Psoas muscle (tissue), 8 donors: ENCODE data around the gene APOBEC3B. TPM values are rescaled to one million over a fixed set of nuclear protein-coding genes. Genes with fewer than 3 reads are reported as not detected.

Experiments used
- ATAC-seq, 4 donors: fragments of 200-7000 bp; cut with Tn5 transposase; one replicate each; pipeline ENCODE4 v1.9.1; 2020; ENCODE audit warnings: moderate library complexity in 3 of 4, mild to moderate bottlenecking in 2 of 4
- DNase-seq, 2 donors: peaks; one replicate each; pipeline ENCODE4 v3.0.0-alpha.2; 2020
- H3K27ac ChIP-seq: fragments of 200-600 bp; one replicate; pipeline ENCODE4 v1.8.0; 2022
- H3K27me3 ChIP-seq, 3 donors: fragments of 200-600 bp in 1 of 3; one replicate each; pipeline versions ENCODE4 v1.6.1 to v1.8.0; 2013 to 2022; ENCODE audit warnings: low read length in 2 of 3, mild to moderate bottlenecking in 2 of 3, moderate library complexity in 1 of 3; ENCODE audit not compliant: insufficient read depth in 3 of 3
- H3K36me3 ChIP-seq, 2 donors: fragments of 200-600 bp in 1 of 2; one replicate each; pipeline versions ENCODE4 v1.6.1 to v1.8.0; 2013 to 2022; ENCODE audit warnings: low read depth in 1 of 2, mild to moderate bottlenecking in 1 of 2, moderate library complexity in 1 of 2; ENCODE audit not compliant: insufficient read depth in 1 of 2
- H3K4me1 ChIP-seq: fragments of 200-600 bp; one replicate; pipeline ENCODE4 v1.8.0; 2022
- H3K4me3 ChIP-seq: fragments of 200-600 bp; one replicate; pipeline ENCODE4 v1.8.0; 2022; ENCODE audit warnings: mild to moderate bottlenecking
- H3K9me3 ChIP-seq: fragments of 200-600 bp; one replicate; pipeline ENCODE4 v1.8.0; 2022
- WGBS, 3 donors: extraction: QIAGEN DNeasy Blood & Tissue Kit; methylation state at CpG; one replicate each; pipeline versions ENCODE4 v1.1.6 to v1.1.7; 2013; 5-methylcytosine and 5-hydroxymethylcytosine counted together
- intact Hi-C, 2 donors: fragments of 100-400 bp; cut with DNase I; formaldehyde crosslinking; loops; one replicate each; pipeline versions ENCODE4 v1.11.0 to v1.14.2; 2022
- polyA plus RNA-seq, 3 donors: library from polyadenylated mRNA; stranded (reverse); fragments of 200-250 nt; gene quantifications; one replicate each; pipeline ENCODE4 v1.2.3, GENCODE V29; 2013
- total RNA-seq, 4 donors: library from RNA; stranded (reverse); fragmentation: NEBNext Ultra II Directional in 2 of 4; extraction: Animal tissue kit (Norgen Biotek cat#: 25700) in 2 of 4; gene quantifications; one replicate each; pipeline versions ENCODE4 v1.2.1 to v1.2.4, GENCODE V29; 2021 to 2023
- TF ChIP-seq, protein P1 (sequence below): fragments of 200-600 bp; IDR thresholded peaks from one replicate; pipeline ENCODE4 v1.8.0; 2022; ENCODE audit warnings: antibody characterized with exemption
- donor health status: healthy with polysubstance abuse.
- donor health status: DM: no; HTN: no; CAD: no; lungs with moderate emphysema.
- donor health status: Bipolar disorder and iron deficiency.
- donor health status: healthy.
- donor health status: DM: yes; HTN: yes; CAD: no.
- donor health status: DM: no; HTN: no; CAD: no.
- donor health status: DM: no; HTN: no; CAD: no.
- donor health status: DM: yes; HTN: yes; CAD: no.

APOBEC3B gene
- total and polyA plus RNA-seq, 7 donors, result 0.15 to 0.59 (median 0.30) TPM; not detected in 2

DNA sequence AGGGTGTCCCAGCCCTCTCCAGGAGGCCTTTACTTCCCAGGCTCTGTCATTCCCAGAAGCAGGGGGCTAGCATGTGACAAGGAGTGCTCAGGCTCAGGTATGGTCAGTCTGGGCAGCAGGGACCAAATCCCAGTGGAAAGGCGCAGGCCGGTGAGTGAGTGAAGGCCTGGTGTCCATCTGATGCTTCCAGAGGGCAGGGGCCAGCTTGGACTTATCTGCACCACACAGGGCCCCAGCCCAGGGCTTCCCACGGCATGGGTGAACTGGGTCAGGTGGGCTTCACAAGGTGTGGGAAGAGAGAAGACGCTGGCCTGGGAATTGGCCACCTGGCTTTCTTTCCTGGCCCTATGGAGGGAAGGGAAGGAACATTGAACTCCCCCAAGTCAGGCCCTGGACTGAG lies 45.1 kb upstream of the APOBEC3B start:
- Histone ChIP-seq H3K27me3 (peaks cover 0 to 28% (median 11%) of the 10 kb centered on the region in 3 donors), H3K4me1 (no peaks in the 10 kb centered on the region), H3K9me3 (no peaks in the 10 kb centered on the region), H3K4me3 (no peak overlapping the region), H3K36me3 (no peaks in the 10 kb centered on the region), H3K27ac (no peak overlapping the region)
- intact Hi-C loops, result no loop called here
- no peak for DNase-seq
- ATAC-seq, result no peak
- 85 to 95% (median 89%) methylated on average over 4 of the region's 4 CpGs for WGBS, 3 donors
- TF ChIP-seq, protein P1, sequence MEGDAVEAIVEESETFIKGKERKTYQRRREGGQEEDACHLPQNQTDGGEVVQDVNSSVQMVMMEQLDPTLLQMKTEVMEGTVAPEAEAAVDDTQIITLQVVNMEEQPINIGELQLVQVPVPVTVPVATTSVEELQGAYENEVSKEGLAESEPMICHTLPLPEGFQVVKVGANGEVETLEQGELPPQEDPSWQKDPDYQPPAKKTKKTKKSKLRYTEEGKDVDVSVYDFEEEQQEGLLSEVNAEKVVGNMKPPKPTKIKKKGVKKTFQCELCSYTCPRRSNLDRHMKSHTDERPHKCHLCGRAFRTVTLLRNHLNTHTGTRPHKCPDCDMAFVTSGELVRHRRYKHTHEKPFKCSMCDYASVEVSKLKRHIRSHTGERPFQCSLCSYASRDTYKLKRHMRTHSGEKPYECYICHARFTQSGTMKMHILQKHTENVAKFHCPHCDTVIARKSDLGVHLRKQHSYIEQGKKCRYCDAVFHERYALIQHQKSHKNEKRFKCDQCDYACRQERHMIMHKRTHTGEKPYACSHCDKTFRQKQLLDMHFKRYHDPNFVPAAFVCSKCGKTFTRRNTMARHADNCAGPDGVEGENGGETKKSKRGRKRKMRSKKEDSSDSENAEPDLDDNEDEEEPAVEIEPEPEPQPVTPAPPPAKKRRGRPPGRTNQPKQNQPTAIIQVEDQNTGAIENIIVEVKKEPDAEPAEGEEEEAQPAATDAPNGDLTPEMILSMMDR, result no peak

DNA sequence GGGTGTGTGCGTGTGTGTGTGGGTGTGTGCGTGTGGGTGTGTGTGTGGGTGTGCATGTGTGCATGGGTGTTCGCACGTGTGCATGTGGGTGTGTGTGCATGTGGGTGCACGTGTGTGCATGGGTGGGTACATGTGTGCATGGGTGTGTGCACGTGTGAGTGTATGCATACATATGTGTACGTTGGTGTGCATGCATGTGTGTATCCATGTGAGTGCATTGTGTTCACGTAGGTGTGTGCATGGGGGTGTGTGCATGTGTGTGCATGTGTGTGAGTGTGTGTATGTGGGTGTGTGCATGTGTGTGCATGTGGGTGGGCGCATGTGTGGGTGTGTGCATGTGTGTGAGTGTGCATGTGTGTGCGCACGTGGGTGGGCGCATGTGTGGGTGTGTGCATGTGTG lies 44.6 kb upstream of the APOBEC3B start:
- no peak overlapping the region for H3K4me3 ChIP-seq
- 82 to 86% (median 83%) methylated on average over 12 of the region's 12 CpGs for WGBS, 3 donors
- no peak overlapping the region for H3K27ac ChIP-seq
- intact Hi-C loops, result no loop called here
- ATAC-seq (no peak), DNase-seq (no peak)
- no peaks in the 10 kb centered on the region for H3K9me3 ChIP-seq
- no peaks in the 10 kb centered on the region for H3K36me3 ChIP-seq
- H3K4me1 ChIP-seq, result no peaks in the 10 kb centered on the region
- peaks cover 0 to 29% (median 14%) of the 10 kb centered on the region in 3 donors for H3K27me3 ChIP-seq
- TF ChIP-seq, protein P1, result no peak

DNA sequence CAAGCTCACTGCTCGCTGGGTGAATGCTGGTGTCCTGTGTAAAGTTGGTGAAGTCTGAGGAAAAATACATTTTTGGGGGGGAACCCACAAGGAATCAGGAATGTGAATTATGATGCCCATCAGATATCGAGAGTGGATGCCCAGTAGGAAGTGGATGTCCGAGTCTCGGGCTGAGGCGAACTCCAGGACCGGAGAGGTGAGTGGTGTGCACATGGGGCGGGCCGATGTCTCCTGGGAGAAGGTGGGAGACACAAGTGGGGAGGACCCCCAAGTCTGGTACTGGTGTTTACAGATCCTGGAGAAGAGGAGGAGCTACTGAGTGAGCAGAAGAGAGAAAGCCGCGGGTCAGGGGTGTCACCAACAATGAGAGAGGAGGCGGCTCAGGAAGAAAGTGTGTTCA lies 43.9 kb upstream of the APOBEC3B start:
- intact Hi-C loops, result no loop called here
- no peaks in the 10 kb centered on the region for H3K36me3 ChIP-seq
- peaks cover 0 to 36% (median 15%) of the 10 kb centered on the region in 3 donors for H3K27me3 ChIP-seq
- H3K4me3 ChIP-seq, result no peak overlapping the region
- TF ChIP-seq, protein P1, result no peak
- no peak overlapping the region for H3K27ac ChIP-seq
- H3K9me3 ChIP-seq, result no peaks in the 10 kb centered on the region
- no peak for DNase-seq
- ATAC-seq, result no peak
- no peaks in the 10 kb centered on the region for H3K4me1 ChIP-seq
- WGBS, 3 donors, result 75 to 82% (median 76%) methylated on average over 11 of the region's 11 CpGs

DNA sequence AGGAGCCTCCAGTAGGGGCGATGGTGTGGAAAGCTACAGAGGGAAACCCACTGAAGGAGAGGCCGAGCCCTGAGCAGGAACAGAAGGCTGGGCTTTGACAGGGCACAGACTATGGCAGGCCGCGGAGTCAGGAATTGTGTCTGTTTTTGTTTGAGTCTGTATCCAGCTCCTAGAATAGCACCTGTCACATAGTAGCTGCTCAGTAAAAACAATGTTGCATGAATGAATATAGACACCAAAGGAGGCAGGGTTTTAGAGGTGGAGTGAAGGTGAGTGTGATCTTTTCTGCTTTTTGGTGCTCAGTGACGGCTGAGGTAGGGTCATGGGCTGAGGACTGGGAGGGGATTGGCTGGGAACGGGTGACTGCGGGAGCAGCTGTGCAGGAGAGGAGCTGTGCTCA lies 43.2 kb upstream of the APOBEC3B start:
- no peaks in the 10 kb centered on the region for H3K4me1 ChIP-seq
- intact Hi-C loops, result no loop called here
- TF ChIP-seq, protein P1, result no peak
- no peaks in the 10 kb centered on the region for H3K9me3 ChIP-seq
- no peak for ATAC-seq
- no peak overlapping the region for H3K27ac ChIP-seq
- H3K27me3 ChIP-seq, result peaks cover 0 to 41% (median 15%) of the 10 kb centered on the region in 3 donors
- no peak overlapping the region for H3K4me3 ChIP-seq
- 61 to 77% (median 70%) methylated on average over 7 of the region's 7 CpGs for WGBS, 3 donors
- H3K36me3 ChIP-seq, result no peaks in the 10 kb centered on the region
- DNase-seq, result no peak

DNA sequence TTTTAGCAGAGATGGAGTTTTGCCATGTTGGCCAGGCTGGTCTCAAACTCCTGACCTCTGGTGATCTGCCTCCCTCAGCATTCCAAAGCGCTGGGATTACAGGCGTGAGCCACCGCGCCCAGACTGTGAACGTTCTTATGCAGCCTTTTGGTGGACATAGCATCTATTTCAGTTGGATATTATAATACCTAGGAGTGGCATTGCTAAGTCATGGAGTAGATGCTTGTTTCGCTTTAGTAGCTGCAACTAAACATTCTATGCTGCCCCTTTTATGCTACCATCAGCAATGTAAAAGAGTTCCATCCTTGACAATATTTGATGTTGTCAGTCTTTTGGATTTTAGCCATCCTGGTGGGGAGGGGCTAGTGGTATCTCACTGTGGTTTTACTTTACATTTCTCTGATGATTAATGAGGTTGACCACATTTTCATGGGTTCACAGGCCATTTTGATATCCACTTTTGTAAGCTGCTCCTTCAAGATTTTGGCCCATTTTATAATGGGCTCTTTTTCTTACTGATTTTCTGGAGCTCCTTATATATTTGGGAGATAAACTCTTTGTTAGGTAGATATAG lies 41.2 kb upstream of the APOBEC3B start:
- WGBS, 3 donors, result 77 to 82% (median 80%) methylated on average over 6 of the region's 6 CpGs
- no peak overlapping the region for H3K27ac ChIP-seq
- H3K9me3 ChIP-seq, result no peaks in the 10 kb centered on the region
- DNase-seq (no peak), ATAC-seq (no peak)
- H3K4me1 ChIP-seq, result no peaks in the 10 kb centered on the region
- H3K36me3 ChIP-seq, result no peaks in the 10 kb centered on the region
- H3K27me3 ChIP-seq, result peaks cover 0 to 58% (median 18%) of the 10 kb centered on the region in 3 donors
- H3K4me3 ChIP-seq, result no peak overlapping the region
- TF ChIP-seq, protein P1, result no peak
- intact Hi-C loops, result no loop called here
